ENCODE measurements around the gene ACAT1.

The ACAT1 gene

GRCh38 chr11:108177570-108177969, 56.2 kb downstream of the ACAT1 start:
- no peak for TF ChIP-seq CTCF (IDR thresholded peaks at IDR 0.05; ENCODE audit: borderline replicate concordance, insufficient read depth, low read depth, low read length)
- H3K4me3 ChIP-seq (ENCODE audit: low read depth, low read length), result no peak overlapping the region

GRCh38 chr11:108193725-108194124, 72.4 kb downstream of the ACAT1 start:
- TF ChIP-seq CTCF (IDR thresholded peaks at IDR 0.05; ENCODE audit: borderline replicate concordance, insufficient read depth, low read depth, low read length), result no peak
- no peak overlapping the region for H3K4me3 ChIP-seq (ENCODE audit: low read depth, low read length)

- H3K4me3 ChIP-seq (ENCODE audit: low read depth, low read length), result no peak overlapping the region
- TF ChIP-seq CTCF (IDR thresholded peaks at IDR 0.05; ENCODE audit: borderline replicate concordance, insufficient read depth, low read depth, low read length), result no peak
Observed at GRCh38 chr11:108196901-108197300, 75.5 kb downstream of the ACAT1 start.

Measured in GM12875 (cell line).